Rectal smooth muscle tissue (tissue), 1 donor: ENCODE data around the gene COL11A2.
"Not testable (repeated sequence)": the region's sequence is repeated elsewhere in the genome, so short reads cannot be mapped to it uniquely, and the experiment has no call there.

Experiments used
- H3K27ac ChIP-seq: one replicate; pipeline ENCODE4 v1.7.0; 2013; ENCODE audit warnings: low read depth, low read length, inconsistent platforms
- H3K27me3 ChIP-seq: one replicate; pipeline ENCODE4 v1.7.0; 2013; ENCODE audit warnings: low read length; ENCODE audit not compliant: control insufficient read depth, insufficient read depth
- H3K36me3 ChIP-seq: one replicate; pipeline ENCODE4 v1.7.0; 2013; ENCODE audit warnings: low read length; ENCODE audit not compliant: control insufficient read depth, insufficient read depth
- H3K4me1 ChIP-seq: one replicate; pipeline ENCODE4 v1.7.0; 2013; ENCODE audit warnings: low read length; ENCODE audit not compliant: control insufficient read depth, insufficient read depth
- H3K4me3 ChIP-seq: one replicate; pipeline ENCODE4 v1.7.0; 2013; ENCODE audit warnings: low read length
- H3K9ac ChIP-seq: one replicate; pipeline ENCODE4 v1.7.0; 2013; ENCODE audit warnings: low read length

COL11A2 gene

GRCh38 chr6:33163540-33163939 lies 28.7 kb downstream of the COL11A2 start:
- Histone ChIP-seq H3K36me3 (no peaks in the 10 kb centered on the region), H3K9ac (no peak overlapping the region), H3K27me3 (no peaks in the 10 kb centered on the region), H3K4me3 (no peak overlapping the region), H3K27ac (no peak overlapping the region), H3K4me1 (peaks cover 8% of the 10 kb centered on the region)

- peak overlapping the region; percentile 62 for H3K4me3 ChIP-seq
- no peaks in the 10 kb centered on the region for H3K36me3 ChIP-seq
- peak overlapping the region; percentile 83 for H3K27ac ChIP-seq
- no peaks in the 10 kb centered on the region for H3K27me3 ChIP-seq
- H3K9ac ChIP-seq = peak overlapping the region; percentile 17
- peaks cover 8% of the 10 kb centered on the region for H3K4me1 ChIP-seq
Measured at GRCh38 chr6:33161354-33162331, 30.6 kb downstream of the COL11A2 start.

GRCh38 chr6:33160728-33161344 lies 31.4 kb downstream of the COL11A2 start:
- Histone ChIP-seq H3K27ac (peak overlapping the region; percentile 83), H3K4me1 (peaks cover 8% of the 10 kb centered on the region), H3K4me3 (peak overlapping the region; percentile 17), H3K9ac (no peak overlapping the region), H3K36me3 (no peaks in the 10 kb centered on the region), H3K27me3 (no peaks in the 10 kb centered on the region)

GRCh38 chr6:33160096-33160495 lies 32.2 kb downstream of the COL11A2 start:
- Histone ChIP-seq H3K9ac (no peak overlapping the region), H3K4me1 (peaks cover 8% of the 10 kb centered on the region), H3K36me3 (no peaks in the 10 kb centered on the region), H3K27ac (no peak overlapping the region), H3K4me3 (no peak overlapping the region), H3K27me3 (no peaks in the 10 kb centered on the region)

DNA sequence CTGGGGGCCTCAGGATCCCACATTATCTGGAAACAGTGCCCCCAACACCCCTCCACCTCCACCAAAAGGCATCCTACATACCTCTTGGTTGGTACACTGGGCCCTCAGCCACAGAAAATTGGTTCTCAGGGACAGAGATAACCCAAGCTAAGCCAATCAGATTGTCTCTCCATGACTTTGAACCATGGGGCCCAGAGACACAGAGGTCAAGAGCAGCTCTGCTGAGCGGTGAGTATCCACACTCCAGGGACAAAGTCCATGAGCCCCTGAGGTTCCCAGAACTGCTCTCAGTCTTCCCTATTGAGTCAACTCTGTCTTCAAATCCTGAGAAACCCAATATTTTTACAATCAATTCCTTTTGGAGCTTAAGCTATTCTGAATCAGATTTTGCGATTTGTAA lies 35.3 kb downstream of the COL11A2 start:
- H3K4me3 ChIP-seq = no peak overlapping the region
- no peaks in the 10 kb centered on the region for H3K36me3 ChIP-seq
- no peaks in the 10 kb centered on the region for H3K27me3 ChIP-seq
- peaks cover 6% of the 10 kb centered on the region for H3K4me1 ChIP-seq
- no peak overlapping the region for H3K9ac ChIP-seq
- no peak overlapping the region for H3K27ac ChIP-seq

DNA sequence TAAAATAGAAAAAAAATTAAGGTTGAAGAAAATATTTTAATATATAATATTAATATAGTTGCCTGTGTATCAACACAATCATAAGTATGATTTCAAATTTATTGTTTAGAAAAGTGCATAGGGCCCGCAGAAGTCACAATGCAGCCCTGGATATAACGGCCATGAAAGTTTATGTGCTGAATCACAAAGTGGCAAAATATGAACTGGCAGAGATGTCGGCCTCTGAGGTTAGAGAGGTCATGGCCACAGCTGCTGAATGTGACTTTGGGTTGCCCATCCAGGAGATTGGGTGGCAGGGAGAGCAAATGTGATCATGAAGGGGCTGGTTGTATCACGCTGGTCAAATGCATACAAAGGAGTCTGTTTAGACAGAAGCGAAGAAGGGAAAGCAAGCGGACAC lies 35.7 kb downstream of the COL11A2 start:
- no peaks in the 10 kb centered on the region for H3K27me3 ChIP-seq
- no peak overlapping the region for H3K27ac ChIP-seq
- H3K36me3 ChIP-seq = no peaks in the 10 kb centered on the region
- H3K9ac ChIP-seq = no peak overlapping the region
- no peak overlapping the region for H3K4me3 ChIP-seq
- peaks cover 3% of the 10 kb centered on the region for H3K4me1 ChIP-seq

DNA sequence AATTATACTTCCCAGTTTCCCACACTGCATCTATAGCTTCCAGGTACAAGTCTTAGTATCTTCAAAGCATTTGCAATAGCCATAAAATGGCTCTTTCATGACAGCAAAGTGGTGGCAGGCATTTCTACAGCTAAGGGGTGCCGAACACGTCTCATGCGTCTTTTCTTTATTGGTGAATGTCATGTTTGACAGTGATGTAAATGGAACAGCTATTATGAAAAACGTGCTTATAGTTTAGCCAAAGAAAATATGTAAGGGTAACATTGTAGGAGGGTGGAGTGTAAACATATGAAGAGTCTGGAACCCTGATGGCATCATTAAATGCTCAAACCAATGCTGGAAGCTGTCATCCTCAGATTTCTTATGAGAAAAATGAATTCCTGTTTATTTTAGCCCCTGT lies 37.9 kb downstream of the COL11A2 start:
- H3K4me1 ChIP-seq = no peaks in the 10 kb centered on the region
- H3K36me3 ChIP-seq = no peaks in the 10 kb centered on the region
- no peak overlapping the region for H3K9ac ChIP-seq
- no peaks in the 10 kb centered on the region for H3K27me3 ChIP-seq
- H3K4me3 ChIP-seq = no peak overlapping the region
- no peak overlapping the region for H3K27ac ChIP-seq

GRCh38 chr6:33151050-33151449 lies 41.2 kb downstream of the COL11A2 start:
- Histone ChIP-seq H3K36me3 (no peaks in the 10 kb centered on the region), H3K27ac (no peak overlapping the region), H3K27me3 (no peaks in the 10 kb centered on the region), H3K4me1 (no peaks in the 10 kb centered on the region), H3K9ac (no peak overlapping the region), H3K4me3 (no peak overlapping the region)

- not testable (repeated sequence) for H3K27me3 ChIP-seq, H3K27ac ChIP-seq, H3K36me3 ChIP-seq, H3K4me1 ChIP-seq, H3K4me3 ChIP-seq, H3K9ac ChIP-seq
Measured at GRCh38 chr6:33150560-33150959, 41.7 kb downstream of the COL11A2 start.

DNA sequence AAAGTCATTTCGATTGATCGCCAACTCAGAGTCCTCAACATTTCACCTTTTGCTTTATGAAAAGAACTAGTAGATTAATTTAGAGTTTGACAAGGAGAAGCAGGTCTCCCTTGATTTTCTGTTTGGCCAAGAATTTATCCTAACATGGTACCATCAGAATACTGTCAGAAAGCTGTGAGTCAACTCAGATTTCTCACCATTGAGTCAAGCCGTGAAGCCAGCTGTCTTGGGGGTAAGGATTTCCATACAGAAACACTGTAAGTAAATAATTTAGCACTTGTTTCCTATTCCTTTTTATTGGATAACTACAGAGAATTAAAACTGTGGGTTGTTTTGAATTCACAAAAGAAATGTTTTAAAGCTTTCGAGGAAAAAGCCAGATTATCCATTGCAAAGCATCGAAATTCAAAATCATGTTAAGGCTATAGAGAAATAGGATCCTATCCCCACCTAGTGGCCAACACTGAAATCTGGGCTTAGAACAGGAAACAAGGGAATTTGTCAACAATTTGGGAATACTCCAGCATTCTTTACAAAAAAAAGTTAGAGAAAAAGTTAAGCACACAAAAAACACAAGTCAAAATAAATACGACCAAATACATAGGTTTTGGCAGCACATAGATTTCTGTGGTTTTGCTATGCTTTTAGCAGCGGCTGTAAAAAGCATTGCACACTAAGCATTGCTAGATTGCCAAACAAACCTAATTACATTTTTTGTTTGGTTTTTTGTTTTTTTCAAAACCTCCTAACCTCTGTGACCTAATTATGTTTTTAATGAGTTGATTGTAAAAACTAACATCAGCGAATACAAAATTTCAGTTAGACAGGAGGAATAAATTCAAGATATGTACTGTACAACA lies 44.2 kb downstream of the COL11A2 start:
- H3K4me3 ChIP-seq = no peak overlapping the region
- no peaks in the 10 kb centered on the region for H3K4me1 ChIP-seq
- no peak overlapping the region for H3K9ac ChIP-seq
- no peak overlapping the region for H3K27ac ChIP-seq
- H3K36me3 ChIP-seq = no peaks in the 10 kb centered on the region
- no peaks in the 10 kb centered on the region for H3K27me3 ChIP-seq

DNA sequence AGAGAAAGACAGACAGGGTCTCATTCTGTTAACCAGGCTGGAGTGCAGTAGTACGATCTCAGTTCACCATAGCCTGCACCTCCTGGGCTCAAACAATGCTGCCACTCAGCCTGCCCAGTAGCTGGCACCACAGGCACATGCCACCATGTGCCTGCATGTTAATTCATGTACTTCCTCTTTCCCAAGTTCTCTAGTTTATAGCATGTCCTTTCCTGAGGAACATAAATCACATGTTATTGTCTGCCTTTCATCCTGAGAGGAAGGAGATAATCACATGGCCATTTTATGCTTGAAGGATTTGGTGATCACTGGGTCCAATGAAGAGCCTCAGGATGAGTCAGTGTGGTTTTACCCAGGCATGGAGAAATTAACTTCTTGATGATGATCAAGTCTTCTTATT lies 47.9 kb downstream of the COL11A2 start:
- Histone ChIP-seq H3K27ac (no peak overlapping the region), H3K4me3 (no peak overlapping the region), H3K4me1 (no peaks in the 10 kb centered on the region), H3K27me3 (no peaks in the 10 kb centered on the region), H3K36me3 (no peaks in the 10 kb centered on the region), H3K9ac (no peak overlapping the region)

DNA sequence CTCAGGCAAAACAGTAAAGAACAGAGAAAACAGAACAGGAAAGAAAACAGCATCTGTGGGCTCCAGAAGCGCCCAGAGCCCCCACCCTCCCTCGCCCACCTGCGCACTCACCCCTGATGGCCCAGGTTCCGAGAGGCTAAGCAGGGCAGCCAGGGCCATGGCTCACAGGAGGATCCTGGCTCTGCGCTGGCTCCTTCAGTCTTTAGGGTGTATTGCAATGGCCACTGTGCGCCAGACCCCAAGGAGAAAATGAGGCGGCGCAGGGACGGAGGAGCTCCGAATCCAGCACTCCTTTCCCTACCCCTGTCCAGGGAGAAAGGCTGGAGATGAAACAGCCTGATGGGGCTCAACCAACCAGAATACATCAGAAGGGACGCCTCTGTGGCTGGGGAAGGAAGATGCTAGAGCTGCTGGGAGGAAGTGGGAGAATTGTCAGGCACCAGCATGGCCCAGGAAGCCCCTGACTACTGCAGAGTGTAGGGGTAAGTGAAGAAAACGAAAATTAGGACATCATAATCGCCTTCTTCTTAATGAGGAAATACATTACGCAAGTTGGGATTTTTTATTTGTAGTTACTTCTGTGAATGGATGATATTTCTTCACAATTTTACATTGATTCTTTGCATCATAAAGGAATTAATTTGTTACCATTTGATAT lies 49.0 kb downstream of the COL11A2 start:
- H3K27me3 ChIP-seq = no peaks in the 10 kb centered on the region
- H3K9ac ChIP-seq = no peak overlapping the region
- no peak overlapping the region for H3K4me3 ChIP-seq
- no peaks in the 10 kb centered on the region for H3K4me1 ChIP-seq
- H3K36me3 ChIP-seq = no peaks in the 10 kb centered on the region
- H3K27ac ChIP-seq = no peak overlapping the region
